Measurements from ENCODE around the gene COL4A2. TPM values are rescaled to one million over a fixed set of nuclear protein-coding genes. Genes with fewer than 3 reads are reported as not detected.

The COL4A2 gene
- total RNA-seq, 6 experiments from 2014 or later, result 8.4 to 65.8 (median 42.5) TPM

- DNase-seq, result no peak
- Histone ChIP-seq H3K36me3 (no peaks in the 10 kb centered on the region), H3K4me3 (no peak overlapping the region), H3K27ac (no peak overlapping the region), H3K9me3 (no peaks in the 10 kb centered on the region), H3K27me3 (no peaks in the 10 kb centered on the region), H3K4me1 (no peaks in the 10 kb centered on the region)
- WGBS (ENCODE audit: insufficient coverage, low coverage, low lambda C conversion rate, missing lambda C conversion rate), result 80% methylated on average over 1 of the region's 5 CpGs
- ATAC-seq, result no peak
- no peak for TF ChIP-seq POLR2A (IDR thresholded peaks at IDR 0.05)
- no peak for TF ChIP-seq CTCF (IDR thresholded peaks at IDR 0.05)
- intact Hi-C loops (cut with DNase I), result no loop called here
Observed at GRCh38 chr13:110480161-110480560, 173.1 kb downstream of the COL4A2 start.

- Histone ChIP-seq H3K36me3 (no peaks in the 10 kb centered on the region), H3K9me3 (no peaks in the 10 kb centered on the region), H3K27me3 (no peaks in the 10 kb centered on the region), H3K27ac (no peak overlapping the region), H3K4me1 (no peaks in the 10 kb centered on the region), H3K4me3 (no peak overlapping the region)
- DNase-seq (no peak), ATAC-seq (no peak)
- TF ChIP-seq POLR2A (IDR thresholded peaks at IDR 0.05) (no peak), CTCF (IDR thresholded peaks at IDR 0.05) (no peak)
- intact Hi-C loops (cut with DNase I), result no loop called here
- WGBS (ENCODE audit: insufficient coverage, low coverage, low lambda C conversion rate, missing lambda C conversion rate), result 82% methylated on average over 10 of the region's 13 CpGs
Observed at GRCh38 chr13:110483386-110483968, 176.4 kb downstream of the COL4A2 start.

GRCh38 chr13:110484290-110485048 is 177.4 kb downstream of the COL4A2 start:
- H3K4me3 ChIP-seq, result no peak overlapping the region
- no peaks in the 10 kb centered on the region for H3K4me1 ChIP-seq
- H3K27ac ChIP-seq, result no peak overlapping the region
- ATAC-seq, result no peak
- TF ChIP-seq CTCF (IDR thresholded peaks at IDR 0.05) (no peak), POLR2A (IDR thresholded peaks at IDR 0.05) (no peak)
- 82% methylated on average over 10 of the region's 18 CpGs for WGBS (ENCODE audit: insufficient coverage, low coverage, low lambda C conversion rate, missing lambda C conversion rate)
- H3K9me3 ChIP-seq, result no peaks in the 10 kb centered on the region
- DNase-seq, result no peak
- no peaks in the 10 kb centered on the region for H3K27me3 ChIP-seq
- intact Hi-C loops (cut with DNase I), result no loop called here
- H3K36me3 ChIP-seq, result no peaks in the 10 kb centered on the region

- intact Hi-C loops (cut with DNase I), result no loop called here
- H3K27me3 ChIP-seq, result no peaks in the 10 kb centered on the region
Observed at GRCh38 chr13:110485604-110486003, 178.5 kb downstream of the COL4A2 start.

More at GRCh38 chr13:110485604-110486003, 178.5 kb downstream of the COL4A2 start:
- ATAC-seq (no peak), DNase-seq (no peak)
- Histone ChIP-seq H3K27ac (no peak overlapping the region), H3K4me1 (no peaks in the 10 kb centered on the region), H3K9me3 (no peaks in the 10 kb centered on the region), H3K36me3 (no peaks in the 10 kb centered on the region), H3K4me3 (no peak overlapping the region)
- 20% methylated on average over 1 of the region's 9 CpGs for WGBS (ENCODE audit: insufficient coverage, low coverage, low lambda C conversion rate, missing lambda C conversion rate)
- TF ChIP-seq CTCF (IDR thresholded peaks at IDR 0.05) (no peak), POLR2A (IDR thresholded peaks at IDR 0.05) (no peak)

Measured in right lobe of liver (tissue), 6 donors.